Neural cell (in vitro differentiated cells): ENCODE results near the gene KNOP1.

Source experiments
- CTCF ChIP-seq: fragments of 450-650 bp; IDR thresholded peaks from 2 replicates; pipeline ENCODE4 v1.5.1; 2014; ENCODE audit warnings: antibody characterized with exemption, mild to moderate bottlenecking, moderate library complexity; ENCODE audit not compliant: poor library complexity, severe bottlenecking
- EP300 ChIP-seq: fragments of 450-650 bp; conservative IDR thresholded peaks from 2 replicates; pipeline ENCODE4 v1.6.1; 2014; ENCODE audit warnings: antibody characterized with exemption, mild to moderate bottlenecking, moderate library complexity; ENCODE audit not compliant: poor library complexity, severe bottlenecking
- EZH2 ChIP-seq: fragments of 200-600, 300-800 bp; shearing (Covaris generic), sonication (generic); IDR thresholded peaks from 2 replicates; pipeline ENCODE4 v1.6.1; 2014; ENCODE audit warnings: antibody characterized with exemption, low read length, borderline replicate concordance, mild to moderate bottlenecking; ENCODE audit not compliant: insufficient read depth, poor library complexity, severe bottlenecking
- MXI1 ChIP-seq: fragments of 450-650 bp; conservative IDR thresholded peaks from 2 replicates; pipeline ENCODE4 v1.6.1; 2014; ENCODE audit warnings: antibody characterized with exemption, mild to moderate bottlenecking; ENCODE audit not compliant: poor library complexity, severe bottlenecking
- POLR2AphosphoS5 ChIP-seq: IDR thresholded peaks from 2 replicates; pipeline ENCODE4 v1.6.1; 2012
- RAD21 ChIP-seq: fragments of 450-650 bp; conservative IDR thresholded peaks from 2 replicates; pipeline ENCODE4 v1.6.1; 2014; ENCODE audit warnings: antibody characterized with exemption, mild to moderate bottlenecking, moderate library complexity
- REST ChIP-seq: IDR thresholded peaks from 2 replicates; pipeline ENCODE4 v1.6.1; 2012; ENCODE audit warnings: borderline replicate concordance
- SMC3 ChIP-seq: fragments of 450-650 bp; conservative IDR thresholded peaks from 2 replicates; pipeline ENCODE4 v1.6.1; 2014; ENCODE audit warnings: antibody characterized with exemption, mild to moderate bottlenecking, moderate library complexity; ENCODE audit not compliant: poor library complexity

- TF ChIP-seq SMC3 (no peak), CTCF (no peak), EP300 (no peak), RAD21 (no peak), POLR2AphosphoS5 (no peak), REST (no peak), MXI1 (no peak), EZH2 (no peak)
These were observed 568 bp upstream of the KNOP1 start for GRCh38 chr16:19718624-19718965.
